ENCODE measurements around the gene TBC1D2B.

DNA sequence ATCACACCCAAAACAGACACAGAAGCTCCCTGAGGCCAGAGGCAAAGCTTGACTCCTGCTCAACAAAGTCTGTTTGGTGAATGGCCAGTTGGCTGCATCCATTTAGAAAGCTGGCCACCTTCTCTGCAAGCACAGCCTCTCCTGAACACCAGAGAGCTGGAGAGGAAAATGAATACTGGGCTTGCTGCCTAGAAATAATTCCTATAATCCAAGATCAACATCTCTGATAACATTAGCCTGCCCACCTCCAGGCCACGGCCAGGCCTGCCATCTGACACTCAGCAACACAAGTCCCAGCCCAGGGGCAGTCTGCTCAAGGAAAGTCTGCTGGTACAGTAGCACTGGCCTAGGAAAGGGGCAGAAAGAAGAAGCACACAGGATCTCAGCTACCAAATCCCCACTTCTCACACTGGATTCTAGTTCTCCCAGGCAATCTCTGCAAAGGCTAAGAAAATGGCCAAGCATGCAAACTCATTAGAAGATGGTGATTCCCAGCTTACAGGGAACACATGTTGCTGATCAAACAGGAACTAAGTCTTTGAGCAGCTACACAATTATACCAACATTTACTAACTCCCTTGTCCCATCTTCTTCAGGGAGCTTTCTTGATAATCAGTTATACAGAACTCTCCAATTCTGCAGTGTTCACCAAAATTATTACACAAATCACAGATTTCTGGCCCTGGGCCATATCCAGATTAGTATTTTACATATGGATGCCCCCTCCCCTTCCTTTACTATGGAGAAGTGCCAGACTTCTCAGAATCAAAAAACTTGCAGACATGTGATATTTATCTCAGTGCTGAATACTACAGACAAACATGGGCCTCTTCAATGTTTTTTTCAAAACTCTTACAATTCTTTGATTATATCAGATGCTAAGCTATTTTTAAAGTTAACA lies 9.9 kb downstream of the TBC1D2B start:
- TF ChIP-seq, protein P1, sequence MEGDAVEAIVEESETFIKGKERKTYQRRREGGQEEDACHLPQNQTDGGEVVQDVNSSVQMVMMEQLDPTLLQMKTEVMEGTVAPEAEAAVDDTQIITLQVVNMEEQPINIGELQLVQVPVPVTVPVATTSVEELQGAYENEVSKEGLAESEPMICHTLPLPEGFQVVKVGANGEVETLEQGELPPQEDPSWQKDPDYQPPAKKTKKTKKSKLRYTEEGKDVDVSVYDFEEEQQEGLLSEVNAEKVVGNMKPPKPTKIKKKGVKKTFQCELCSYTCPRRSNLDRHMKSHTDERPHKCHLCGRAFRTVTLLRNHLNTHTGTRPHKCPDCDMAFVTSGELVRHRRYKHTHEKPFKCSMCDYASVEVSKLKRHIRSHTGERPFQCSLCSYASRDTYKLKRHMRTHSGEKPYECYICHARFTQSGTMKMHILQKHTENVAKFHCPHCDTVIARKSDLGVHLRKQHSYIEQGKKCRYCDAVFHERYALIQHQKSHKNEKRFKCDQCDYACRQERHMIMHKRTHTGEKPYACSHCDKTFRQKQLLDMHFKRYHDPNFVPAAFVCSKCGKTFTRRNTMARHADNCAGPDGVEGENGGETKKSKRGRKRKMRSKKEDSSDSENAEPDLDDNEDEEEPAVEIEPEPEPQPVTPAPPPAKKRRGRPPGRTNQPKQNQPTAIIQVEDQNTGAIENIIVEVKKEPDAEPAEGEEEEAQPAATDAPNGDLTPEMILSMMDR (IDR thresholded peaks at IDR 0.05; ENCODE audit: insufficient read depth, low read length, poor library complexity, severe bottlenecking) = no peak
- no peak for TF ChIP-seq EZH2phosphoT487 (conservative IDR thresholded peaks at IDR 0.05; ENCODE audit: low read length)

Data from SU-DHL-6 (cell line).